CD4-positive, alpha-beta T cell (primary cell): ENCODE measurements around the gene TNIP2. TPM values are rescaled to one million over a fixed set of nuclear protein-coding genes. Genes with fewer than 3 reads are reported as not detected.
"Not testable (repeated sequence)": the region's sequence is repeated elsewhere in the genome, so short reads cannot be mapped to it uniquely, and the experiment has no call there.

Source experiments
- ATAC-seq: fragments of 200-7000 bp; cut with Tn5 transposase; one replicate; pipeline ENCODE4 v1.10.0; 2022; ENCODE audit warnings: mild to moderate bottlenecking; ENCODE audit not compliant: poor library complexity
- CTCF ChIA-PET: fragments of 350-600 bp; sonication (Branson Sonifier 250); formaldehyde crosslinking; loops from one replicate; lab custom pipeline; 2021; ENCODE audit warnings: antibody characterized with exemption, inconsistent platforms; lab: Charles Lee
- POLR2A ChIA-PET: fragments of 350-600 bp; sonication (Branson Sonifier 250); formaldehyde crosslinking; loops from one replicate; lab custom pipeline; 2021; ENCODE audit warnings: antibody characterized with exemption, inconsistent platforms; lab: Charles Lee
- DNase-seq, 14 experiments: peaks; one replicate each; pipeline ENCODE4 v3.0.0-alpha.2; 2013 to 2020; ENCODE audit warnings: mixed read lengths in 2 of 14
- H3K27ac ChIP-seq, 2 donors: one replicate each; pipeline versions ENCODE4 v1.5.1 to v1.7.0; 2013; ENCODE audit warnings: low read length in 2 of 2, low read depth in 1 of 2, mild to moderate bottlenecking in 1 of 2
- H3K27me3 ChIP-seq, 2 experiments: 1 replicate in 1 of 2; 2 replicates in 1 of 2; pipeline versions ENCODE4 v1.6.1 to v1.7.0; 2013; ENCODE audit warnings: low read length in 2 of 2, control low read depth in 1 of 2, mild to moderate bottlenecking in 1 of 2, moderate library complexity in 1 of 2; ENCODE audit not compliant: insufficient read depth in 2 of 2, control insufficient read depth in 1 of 2
- H3K36me3 ChIP-seq: one replicate; pipeline ENCODE4 v1.6.1; 2013; ENCODE audit warnings: low read length, control low read depth; ENCODE audit not compliant: insufficient read depth
- H3K4me1 ChIP-seq: one replicate; pipeline ENCODE4 v1.6.1; 2013; ENCODE audit warnings: low read length, control low read depth; ENCODE audit not compliant: insufficient read depth
- H3K4me3 ChIP-seq: one replicate; pipeline ENCODE4 v1.5.1; 2013; ENCODE audit warnings: mild to moderate bottlenecking, low read length, moderate library complexity
- H3K9me3 ChIP-seq, 2 experiments: 1 replicate in 1 of 2; 2 replicates in 1 of 2; pipeline versions ENCODE4 v1.6.1 to v1.7.0; 2013; ENCODE audit warnings: low read length in 2 of 2, mild to moderate bottlenecking in 2 of 2, control low read depth in 1 of 2, moderate library complexity in 1 of 2; ENCODE audit not compliant: control insufficient read depth in 1 of 2, insufficient read depth in 1 of 2
- H3K27ac Mint-ChIP-seq: one replicate; pipeline ENCODE4 v1.8.0; 2020; ENCODE audit warnings: mixed read lengths
- H3K27me3 Mint-ChIP-seq: one replicate; pipeline ENCODE4 v1.8.0; 2021; ENCODE audit warnings: mixed read lengths
- H3K36me3 Mint-ChIP-seq: one replicate; pipeline ENCODE4 v1.8.0; 2021; ENCODE audit warnings: low read depth, mixed read lengths
- H3K4me1 Mint-ChIP-seq: one replicate; pipeline ENCODE4 v1.8.0; 2021; ENCODE audit warnings: low read depth, mixed read lengths
- H3K4me3 Mint-ChIP-seq: one replicate; pipeline ENCODE4 v1.8.0; 2020; ENCODE audit warnings: mild to moderate bottlenecking, mixed read lengths
- H3K9me3 Mint-ChIP-seq: one replicate; pipeline ENCODE4 v1.8.0; 2020; ENCODE audit warnings: mixed read lengths
- CTCF ChIP-seq: fragments of 200-600 bp; IDR thresholded peaks from one replicate; pipeline ENCODE4 v1.8.0; 2022; ENCODE audit warnings: antibody characterized with exemption, mild to moderate bottlenecking
- intact Hi-C, 2 experiments: fragments of 100-400 bp; cut with DNase I in 1 of 2; cut with micrococcal nuclease in 1 of 2; formaldehyde crosslinking; loops; one replicate each; pipeline versions ENCODE4 v1.15.1 to v1.9.0; 2023 to 2025; cut with DNase I, micrococcal nuclease
- total RNA-seq, 174 experiments: library from RNA in 2 of 174; stranded (reverse) in 2 of 174; gene quantifications; one replicate each; pipeline ENCODE4 v1.2.3 and lab custom pipeline; 2021 to 2026

Gene TNIP2
- total RNA-seq, 2 experiments from 2014 or later: 43.8 to 49.1 TPM

DNA sequence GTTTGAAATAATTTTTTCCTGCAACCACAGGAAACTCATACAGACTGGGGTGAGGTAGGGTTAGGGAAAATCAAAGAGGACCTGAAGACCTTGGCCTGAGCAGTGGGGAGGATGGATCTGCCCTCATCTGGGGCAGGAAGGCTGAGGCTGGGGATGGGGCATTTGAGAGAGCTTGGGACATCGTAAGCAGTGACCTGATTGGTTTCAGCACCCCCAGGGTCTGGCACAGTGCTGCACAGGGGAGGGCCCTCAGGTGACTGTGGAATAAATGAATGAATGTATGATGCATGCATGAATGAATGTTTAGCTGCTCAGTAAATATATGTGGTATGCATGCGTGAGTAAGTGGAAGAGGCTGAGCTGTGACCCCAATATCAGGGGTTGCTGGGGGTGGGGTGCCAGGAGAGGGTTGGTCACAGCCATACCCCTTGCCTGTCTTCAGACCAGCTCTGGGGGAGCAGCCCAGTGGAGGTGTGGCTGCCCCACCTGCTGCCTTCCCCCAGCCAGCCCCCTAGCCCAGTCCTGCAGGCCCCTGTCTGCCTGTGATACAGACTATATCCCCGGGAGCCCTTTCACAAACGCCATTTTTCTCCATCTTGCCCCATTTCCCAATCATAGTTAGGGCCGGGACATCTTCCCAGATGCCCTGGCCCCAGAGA, 11.0 kb upstream of the TNIP2 start:
- no peaks in the 10 kb centered on the region for H3K36me3 Mint-ChIP-seq
- H3K4me1 Mint-ChIP-seq: peaks cover 10% of the 10 kb centered on the region
- no peak for ATAC-seq
- no peaks in the 10 kb centered on the region for H3K9me3 Mint-ChIP-seq
- H3K4me1 ChIP-seq: peaks cover 18% of the 10 kb centered on the region
- H3K36me3 ChIP-seq: no peaks in the 10 kb centered on the region
- no peaks in the 10 kb centered on the region for H3K27me3 Mint-ChIP-seq
- no peak for TF ChIP-seq CTCF
- no peak overlapping the region for H3K27ac ChIP-seq
- no peak overlapping the region for H3K4me3 Mint-ChIP-seq
- ChIA-PET POLR2A (no interaction called here), CTCF (no interaction called here)
- no peak overlapping the region for H3K27ac Mint-ChIP-seq
- no peaks in the 10 kb centered on the region for H3K9me3 ChIP-seq
- no peaks in the 10 kb centered on the region for H3K27me3 ChIP-seq
- no peak overlapping the region for H3K4me3 ChIP-seq
- DNase-seq: no peak
- intact Hi-C loops: loop anchor here in 1 of 2 experiments (10.0 kb wide), 1 partner anchor 48 kb away; no protein-coding TSS in a partner anchor

DNA sequence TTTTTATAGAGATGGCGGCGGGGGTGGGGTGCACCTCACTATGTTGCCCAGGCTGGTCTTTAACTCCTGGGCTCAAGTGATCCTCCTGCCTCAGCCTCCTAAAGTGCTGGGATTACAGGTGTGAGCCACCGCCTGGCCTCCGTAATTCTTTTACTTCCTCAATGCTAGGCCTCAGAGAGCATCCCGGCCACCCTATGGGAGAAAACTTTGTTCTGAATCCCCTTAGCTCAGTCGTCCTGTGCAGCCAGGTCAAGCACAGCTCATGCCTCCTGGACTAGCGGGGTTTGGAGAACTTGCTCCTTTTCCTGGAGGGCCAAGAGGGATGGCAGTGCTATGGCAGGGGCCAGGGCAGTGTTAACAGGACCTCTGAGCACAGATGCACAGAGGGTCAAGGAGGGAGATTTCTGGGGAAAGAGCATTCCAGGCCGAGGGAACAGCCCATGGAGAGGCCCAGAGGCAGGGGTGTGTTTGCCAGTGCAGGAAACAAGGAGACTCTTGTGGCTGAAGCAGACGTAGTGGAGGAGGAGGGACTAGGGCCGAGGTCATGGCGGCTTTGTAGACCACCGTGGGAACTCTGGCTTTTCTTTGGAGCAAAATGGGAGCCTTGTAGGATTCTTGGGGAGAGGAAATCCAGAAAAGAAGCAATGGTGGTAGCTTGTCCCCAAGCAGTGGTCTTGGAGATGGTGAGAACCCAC, 9.8 kb upstream of the TNIP2 start:
- Histone ChIP-seq H3K27ac (no peak overlapping the region), H3K27me3 (no peaks in the 10 kb centered on the region), H3K4me3 (no peak overlapping the region), H3K4me1 (peaks cover 14% of the 10 kb centered on the region), H3K36me3 (no peaks in the 10 kb centered on the region), H3K9me3 (no peaks in the 10 kb centered on the region)
- no peaks in the 10 kb centered on the region for H3K27me3 Mint-ChIP-seq
- ChIA-PET CTCF (no interaction called here), POLR2A (no interaction called here)
- ATAC-seq: no peak
- H3K4me3 Mint-ChIP-seq: no peak overlapping the region
- H3K4me1 Mint-ChIP-seq: peaks cover 5% of the 10 kb centered on the region
- intact Hi-C loops: loop anchor here in 1 of 2 experiments (2.0 to 10.0 kb wide), 3 partner anchors 49 to 197 kb away; partner anchors contain the start of genes GRK4 and NOP14
- no peak for DNase-seq
- H3K27ac Mint-ChIP-seq: no peak overlapping the region
- no peaks in the 10 kb centered on the region for H3K36me3 Mint-ChIP-seq
- H3K9me3 Mint-ChIP-seq: no peaks in the 10 kb centered on the region
- TF ChIP-seq CTCF: no peak

DNA sequence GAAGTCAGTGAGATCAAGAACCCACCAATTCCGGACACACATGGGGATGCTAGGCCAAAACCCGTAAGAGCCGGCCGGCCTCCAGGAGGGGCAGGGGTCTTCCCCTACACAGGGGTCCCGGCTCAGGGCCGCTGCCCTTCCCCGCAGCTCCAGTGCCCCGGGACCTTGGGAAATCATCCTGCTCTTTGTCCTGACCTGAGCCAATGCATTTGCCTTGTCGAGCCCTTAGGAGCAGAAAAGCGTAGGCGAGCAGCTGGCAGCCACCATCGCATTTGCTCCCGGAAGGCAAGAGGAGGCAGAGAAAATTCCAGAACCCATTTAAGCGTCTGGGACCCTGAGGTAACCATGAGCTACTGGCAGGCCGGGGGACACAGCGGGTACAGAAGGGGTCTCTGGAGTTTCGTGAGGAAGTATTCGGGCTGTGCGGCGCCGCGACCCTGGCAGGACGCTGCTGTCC, 7.4 kb upstream of the TNIP2 start:
- H3K4me3 ChIP-seq: no peak overlapping the region
- peak overlapping the region; percentile 69 for H3K4me3 Mint-ChIP-seq

GRCh38 chr4:2762486-2763370, 6.6 kb upstream of the TNIP2 start:
- not testable (repeated sequence) for H3K27me3 Mint-ChIP-seq, H3K9me3 ChIP-seq, H3K4me1 Mint-ChIP-seq, H3K4me3 ChIP-seq, H3K27me3 ChIP-seq, DNase-seq, H3K27ac Mint-ChIP-seq, H3K36me3 ChIP-seq, H3K36me3 Mint-ChIP-seq, H3K9me3 Mint-ChIP-seq, ATAC-seq, H3K27ac ChIP-seq
- POLR2A ChIA-PET: interaction anchor here (0.9 kb wide), 1 partner anchor 192 kb away, joined by 3 read pairs; no protein-coding TSS in a partner anchor
- peak overlapping the region; percentile 30 for H3K4me3 Mint-ChIP-seq
- CTCF ChIA-PET: interaction anchor here (0.9 to 1.0 kb wide), 3 partner anchors 49 to 119 kb away, joined by 3 to 4 read pairs (median 3); no protein-coding TSS in a partner anchor
- H3K4me1 ChIP-seq: peaks cover 11% of the 10 kb centered on the region
- intact Hi-C loops: loop anchor here (2.0 to 10.0 kb wide), 4 partner anchors 52 to 172 kb away; no protein-coding TSS in a partner anchor

More for the DNA sequence above, 7.4 kb upstream of the TNIP2 start:
- no peaks in the 10 kb centered on the region for H3K36me3 Mint-ChIP-seq
- ATAC-seq (no peak), DNase-seq (no peak)
- Histone ChIP-seq H3K27ac (no peak overlapping the region), H3K36me3 (no peaks in the 10 kb centered on the region), H3K9me3 (no peaks in the 10 kb centered on the region), H3K27me3 (no peaks in the 10 kb centered on the region), H3K4me1 (peaks cover 11% of the 10 kb centered on the region)
- H3K27ac Mint-ChIP-seq: no peak overlapping the region
- intact Hi-C loops: loop anchor here (2.0 to 10.0 kb wide), 4 partner anchors 51 to 171 kb away; no protein-coding TSS in a partner anchor
- ChIA-PET POLR2A (interaction anchor here (0.9 to 1.2 kb wide), 2 partner anchors 52 to 191 kb away, joined by 3 read pairs; no protein-coding TSS in a partner anchor), CTCF (interaction anchor here (0.5 to 1.7 kb wide), 15 partner anchors 12 to 200 kb away, joined by 3 to 14 read pairs (median 4); partner anchors contain the start of gene GRK4)
- H3K27me3 Mint-ChIP-seq: no peaks in the 10 kb centered on the region
- H3K4me1 Mint-ChIP-seq: no peaks in the 10 kb centered on the region
- no peak for TF ChIP-seq CTCF
- no peaks in the 10 kb centered on the region for H3K9me3 Mint-ChIP-seq
